HG02588 (cell line): ENCODE results near the gene GKAP1.
"Not testable (repeated sequence)": the region's sequence is repeated elsewhere in the genome, so short reads cannot be mapped to it uniquely, and the experiment has no call there.

Experiments
- ATAC-seq: cut with Tn5 transposase; IDR thresholded peaks from one replicate; pipeline ENCODE4 v1.9.1; 2021; ENCODE audit warnings: mild to moderate bottlenecking, moderate library complexity; ENCODE audit not compliant: unreplicated experiment

The GKAP1 gene

GRCh38 chr9:83733739-83734138 is 83.8 kb downstream of the GKAP1 start:
- no peak for ATAC-seq

DNA sequence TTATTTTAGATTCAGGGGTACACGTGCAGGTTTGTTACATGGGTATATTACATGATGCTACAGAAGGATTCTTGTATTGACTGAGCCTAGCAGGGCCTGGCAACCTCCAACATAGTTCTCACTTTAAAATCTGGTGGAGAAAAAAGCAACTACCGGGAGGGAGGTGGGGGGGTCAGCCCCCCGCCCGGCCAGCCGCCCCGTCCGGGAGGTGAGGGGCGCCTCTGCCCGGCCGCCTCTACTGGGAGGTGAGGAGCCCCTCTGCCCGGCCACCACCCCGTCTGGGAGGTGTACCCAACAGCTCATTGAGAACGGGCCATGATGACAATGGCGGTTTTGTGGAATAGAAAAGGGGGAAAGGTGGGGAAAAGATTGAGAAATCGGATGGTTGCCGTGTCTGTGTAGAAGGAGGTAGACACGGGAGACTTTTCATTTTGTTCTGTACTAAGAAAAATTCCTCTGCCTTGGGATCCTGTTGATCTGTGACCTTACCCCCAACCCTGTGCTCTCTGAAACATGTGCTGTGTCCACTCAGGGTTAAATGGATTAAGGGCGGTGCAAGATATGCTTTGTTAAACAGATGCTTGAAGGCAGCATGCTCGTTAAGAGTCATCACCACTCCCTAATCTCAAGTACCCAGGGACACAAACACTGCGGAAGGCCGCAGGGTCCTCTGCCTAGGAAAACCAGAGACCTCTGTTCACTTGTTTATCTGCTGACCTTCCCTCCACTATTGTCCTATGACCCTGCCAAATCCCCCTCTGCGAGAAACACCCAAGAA is 88.8 kb downstream of the GKAP1 start:
- ATAC-seq: not testable (repeated sequence)

DNA sequence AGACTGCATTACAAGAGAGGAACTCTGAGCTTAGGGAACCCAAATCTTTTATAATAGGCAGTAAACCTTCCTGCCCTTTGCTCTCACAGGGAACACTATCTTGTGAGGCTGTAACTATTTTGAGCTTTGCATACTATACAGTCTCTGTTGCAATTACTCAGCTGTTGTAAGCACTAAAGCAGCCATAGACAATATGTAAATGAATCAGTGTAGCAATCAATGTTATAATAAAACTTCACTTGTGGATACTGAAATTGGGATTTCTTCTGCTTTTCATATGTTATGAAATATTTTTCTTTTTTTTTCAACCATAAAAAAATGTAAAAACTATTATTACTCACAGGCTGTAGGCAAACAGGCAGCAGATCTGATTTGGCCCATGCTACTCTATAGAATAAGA is 93.1 kb downstream of the GKAP1 start:
- ATAC-seq: no peak

DNA sequence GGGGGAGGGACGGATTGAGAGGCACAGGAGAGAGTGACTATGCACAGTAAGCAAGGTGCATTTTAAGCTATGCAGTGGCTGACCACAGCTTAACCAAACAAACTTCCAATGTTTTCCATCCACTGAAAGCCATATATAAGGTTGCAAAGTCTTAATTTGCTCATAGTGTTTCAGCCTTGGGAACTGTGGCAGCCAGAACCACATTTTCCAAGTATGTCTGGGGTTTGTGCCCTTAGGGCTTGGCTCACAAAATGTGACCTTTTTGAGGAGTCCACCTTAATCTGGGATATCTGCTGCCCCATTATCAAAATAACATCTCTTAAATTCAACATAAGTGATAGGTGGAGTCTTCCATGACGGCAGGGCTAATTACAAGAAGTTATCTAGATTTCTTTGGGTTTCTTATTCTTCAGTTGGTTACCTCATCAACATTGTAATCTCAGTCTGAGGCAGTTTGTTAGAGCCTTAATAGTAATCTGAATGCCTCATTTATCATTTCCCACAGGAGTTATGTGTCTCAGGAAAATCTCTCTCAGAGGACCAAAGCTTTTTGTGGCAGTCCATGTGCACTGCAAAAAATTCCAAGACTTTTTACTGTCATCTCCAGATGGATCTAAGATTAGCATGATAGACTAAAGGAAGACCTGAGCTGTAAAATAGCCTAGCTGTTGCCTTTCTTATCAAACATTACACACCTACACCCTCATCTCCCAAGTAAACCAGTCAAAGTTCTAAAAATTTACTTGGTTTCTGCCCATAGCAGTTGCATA is 94.7 kb downstream of the GKAP1 start:
- no peak for ATAC-seq

GRCh38 chr9:83721509-83721908 is 96.1 kb downstream of the GKAP1 start:
- no peak for ATAC-seq

GRCh38 chr9:83715794-83716193 is 101.8 kb downstream of the GKAP1 start:
- no peak for ATAC-seq

DNA sequence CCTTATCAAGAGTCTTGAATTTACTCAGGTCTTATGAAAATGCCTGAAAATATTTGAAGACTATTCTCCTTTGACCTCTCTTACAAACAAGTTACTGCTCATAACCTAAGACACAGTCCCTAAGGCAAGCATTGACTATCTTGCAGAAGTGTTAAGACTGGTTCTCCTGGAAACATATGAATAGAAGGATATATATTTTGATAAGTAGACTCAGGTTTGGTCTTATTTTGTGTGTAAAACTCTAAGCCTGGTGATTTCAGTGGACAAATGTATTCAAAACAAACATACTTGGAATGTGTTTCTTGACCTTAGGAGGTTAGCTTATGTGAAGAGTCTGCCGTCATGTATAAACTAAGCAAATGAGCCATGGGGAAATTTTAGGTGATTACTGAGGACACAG is 102.3 kb downstream of the GKAP1 start:
- no peak for ATAC-seq

- ATAC-seq: no peak
Observed at GRCh38 chr9:83714329-83714728, 103.2 kb downstream of the GKAP1 start.

- ATAC-seq: peak; percentile 53
Observed at GRCh38 chr9:83708515-83709158, 108.9 kb downstream of the GKAP1 start.

DNA sequence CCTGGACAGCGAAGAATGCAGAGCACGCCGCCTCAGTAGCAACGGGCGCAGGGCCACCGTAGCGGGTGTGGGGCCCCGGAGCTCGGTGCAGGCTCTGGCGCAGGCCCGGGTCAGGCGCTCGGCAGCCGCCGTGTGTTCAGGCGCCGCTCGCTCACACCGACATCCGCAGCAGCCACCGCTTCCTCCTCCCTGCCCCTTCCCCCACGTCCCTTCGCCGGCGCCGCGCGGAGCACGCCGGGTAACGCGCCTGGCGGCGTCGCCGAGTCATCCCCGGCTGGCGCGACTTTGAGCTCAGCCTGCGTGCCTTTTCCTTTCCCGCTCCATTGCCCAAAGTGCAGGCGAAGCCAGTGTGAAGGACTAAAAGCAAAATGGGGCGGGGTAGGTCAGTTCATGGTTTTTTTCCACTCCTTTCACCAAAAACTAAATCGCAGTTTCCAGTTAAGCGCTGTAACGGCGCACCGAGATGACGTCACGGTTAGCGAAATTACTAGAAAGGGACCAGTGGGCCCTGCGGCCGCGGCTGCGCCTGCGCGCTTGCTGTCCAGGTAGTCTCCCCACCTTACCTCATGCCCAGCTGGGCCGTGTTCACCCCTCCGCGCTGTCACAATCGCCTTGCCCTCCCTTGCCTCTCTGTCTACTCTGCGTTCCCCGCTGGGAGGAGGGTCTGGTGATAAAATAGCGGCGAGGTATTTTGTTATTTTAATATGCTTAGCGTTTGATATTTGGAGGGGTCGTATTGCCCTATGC is 109.6 kb downstream of the GKAP1 start, which contains the start of gene UBQLN1:
UBQLN1 (minus strand) TSS at position 191 of the 747 bp plus-strand sequence. CDS start 279 bp downstream, outside the sequence.
- ATAC-seq: peak; percentile 76

- ATAC-seq: peak; percentile 48
Observed at GRCh38 chr9:83707518-83707767, 110.1 kb downstream of the GKAP1 start.

DNA sequence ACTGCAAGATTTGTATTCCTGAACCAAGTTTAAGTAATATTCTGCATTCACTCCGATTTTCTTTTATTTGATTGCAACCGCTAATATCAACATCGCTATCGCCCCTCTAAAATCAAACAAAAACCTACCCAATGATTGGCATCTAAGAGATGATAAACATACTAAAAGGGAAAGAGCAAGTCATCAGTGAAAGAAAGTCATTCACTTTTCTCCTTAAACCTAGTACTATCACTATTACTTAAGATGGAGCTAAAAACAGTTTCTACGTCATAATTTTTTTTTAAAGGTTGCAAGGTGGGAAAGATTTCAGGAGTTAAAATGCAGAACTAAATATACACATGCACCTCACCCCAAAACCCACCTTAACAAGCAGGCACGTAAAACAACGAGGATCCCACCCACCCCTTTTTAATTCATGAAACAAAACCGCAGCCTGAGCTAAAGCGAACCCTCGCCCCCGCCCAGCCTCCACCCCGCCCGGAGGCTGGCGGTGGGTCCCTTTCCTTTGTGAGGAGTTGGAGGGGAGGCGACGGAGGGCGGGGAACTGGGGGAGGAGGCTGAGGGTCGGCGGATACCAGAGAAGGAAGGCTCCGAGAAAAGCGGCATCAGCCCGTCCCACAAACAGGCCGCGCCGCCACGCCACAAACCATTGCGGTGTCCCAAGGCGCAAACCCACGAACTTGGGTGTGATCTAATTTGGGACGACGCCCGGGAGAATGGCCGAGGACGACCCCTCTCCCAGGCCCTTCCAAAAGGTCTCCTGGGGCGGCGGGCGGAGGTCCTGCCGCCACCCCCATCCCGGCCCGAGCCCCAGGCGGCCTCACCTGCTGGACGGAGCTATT is 110.7 kb downstream of the GKAP1 start:
- ATAC-seq: peak; percentile 14

DNA sequence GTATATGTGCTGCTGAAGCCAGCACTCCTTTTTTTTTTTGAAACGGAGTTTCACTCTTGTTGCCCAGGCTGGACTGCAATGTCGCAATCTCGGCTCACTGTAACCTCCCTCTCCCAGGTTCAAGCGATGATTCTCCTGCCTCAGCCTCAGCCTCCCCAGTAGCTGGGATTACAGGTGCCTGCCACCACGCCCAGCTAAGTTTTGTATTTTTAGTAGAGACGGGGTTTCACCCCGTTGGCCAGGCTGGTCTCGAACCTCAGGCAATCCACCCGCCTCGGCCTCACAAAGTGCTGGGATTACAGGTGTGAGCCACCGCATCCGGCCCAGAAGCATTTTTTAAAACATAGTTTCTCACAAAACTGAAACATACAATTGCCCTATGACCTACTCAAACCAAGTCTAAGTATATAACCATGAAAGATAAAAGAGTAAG is 112.3 kb downstream of the GKAP1 start:
- not testable (repeated sequence) for ATAC-seq

DNA sequence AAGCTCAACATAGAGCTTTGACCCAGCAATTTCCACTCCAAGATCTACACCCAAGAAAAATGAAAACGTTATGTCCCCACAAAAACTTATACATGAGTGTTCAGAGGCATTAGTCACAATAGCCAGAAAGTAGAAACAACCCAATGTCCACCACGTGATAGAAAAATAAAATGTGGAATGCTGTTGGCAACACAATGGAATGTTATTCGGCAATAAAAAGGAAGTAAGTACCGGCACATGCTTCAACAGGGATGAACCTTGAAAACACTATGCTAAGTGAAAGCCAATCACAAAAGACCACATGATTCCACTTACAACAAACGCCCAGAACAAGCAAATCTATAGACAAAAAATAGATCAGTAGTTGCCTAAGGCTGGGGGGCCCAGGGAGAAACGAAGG is 115.8 kb downstream of the GKAP1 start:
- ATAC-seq: no peak

GRCh38 chr9:83701286-83701685 is 116.3 kb downstream of the GKAP1 start:
- ATAC-seq: no peak

- peak; percentile 50 for ATAC-seq
Observed at GRCh38 chr9:83699615-83700014, 118.0 kb downstream of the GKAP1 start.

- ATAC-seq: peak; percentile 43
Observed at GRCh38 chr9:83698976-83699585, 118.5 kb downstream of the GKAP1 start.

DNA sequence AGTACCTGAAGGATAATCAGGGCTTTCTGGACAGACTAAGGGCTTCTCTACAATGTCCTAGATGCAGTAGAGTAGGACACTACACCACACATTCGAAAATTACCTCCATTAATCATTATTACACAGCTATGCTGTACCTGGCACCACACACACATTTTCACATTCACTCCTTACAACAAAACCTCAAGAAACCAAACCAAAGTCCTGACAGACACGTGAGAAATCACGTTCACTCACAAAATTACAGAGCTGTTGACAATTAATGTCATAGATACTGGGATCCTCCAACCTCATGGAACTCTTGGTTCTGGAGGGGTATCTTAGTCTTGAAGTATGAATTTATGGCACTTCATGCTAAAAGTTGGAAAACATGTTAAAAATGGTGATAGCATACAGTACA is 126.1 kb downstream of the GKAP1 start:
- no peak for ATAC-seq
